UCSD-AML1 (cell line): ENCODE measurements around the gene RPH3AL.
"Not testable (repeated sequence)": the region's sequence is repeated elsewhere in the genome, so short reads cannot be mapped to it uniquely, and the experiment has no call there.

ENCODE experiments used
- DNase-seq: peaks from one replicate; lab custom pipeline; 2025; ENCODE audit not compliant: unreplicated experiment; lab: John Stamatoyannopoulos, UW

The RPH3AL gene

GRCh38 chr17:182050-182751 is 170.4 kb downstream of the RPH3AL start:
- DNase-seq: no peak

- no peak for DNase-seq
These were observed 171.2 kb downstream of the RPH3AL start, which contains the start of gene DOC2B for GRCh38 chr17:181245-182049. Gene DOC2B (minus strand): TSS chr17:181650. CDS start chr17:181479, 171 bp downstream.

- DNase-seq: no peak
These were observed 172.0 kb downstream of the RPH3AL start for GRCh38 chr17:180381-181244.

GRCh38 chr17:179781-180380 is 172.7 kb downstream of the RPH3AL start:
- DNase-seq: no peak

GRCh38 chr17:179066-179432 is 173.6 kb downstream of the RPH3AL start:
- DNase-seq: no peak

GRCh38 chr17:178292-179065 is 174.1 kb downstream of the RPH3AL start:
- no peak for DNase-seq

- DNase-seq: no peak
These were observed 174.8 kb downstream of the RPH3AL start for GRCh38 chr17:177762-178161.

- no peak for DNase-seq
These were observed 175.5 kb downstream of the RPH3AL start for GRCh38 chr17:177155-177554.

- no peak for DNase-seq
These were observed 179.3 kb downstream of the RPH3AL start for GRCh38 chr17:173166-173911.

- no peak for DNase-seq
These were observed 180.2 kb downstream of the RPH3AL start for GRCh38 chr17:172401-172800.

GRCh38 chr17:171871-172270 is 180.7 kb downstream of the RPH3AL start:
- no peak for DNase-seq

GRCh38 chr17:170130-170670 is 182.4 kb downstream of the RPH3AL start:
- DNase-seq: no peak

GRCh38 chr17:168614-169013 is 184.0 kb downstream of the RPH3AL start:
- not testable (repeated sequence) for DNase-seq

- no peak for DNase-seq
These were observed 186.7 kb downstream of the RPH3AL start for GRCh38 chr17:165939-166338.

- DNase-seq: peak; percentile 67
These were observed 188.0 kb downstream of the RPH3AL start for GRCh38 chr17:164303-165235.

GRCh38 chr17:163514-164098 is 189.0 kb downstream of the RPH3AL start:
- no peak for DNase-seq

GRCh38 chr17:162689-163088 is 189.9 kb downstream of the RPH3AL start:
- no peak for DNase-seq
